ENCODE results near the gene KDM4B.

The KDM4B gene

GRCh38 chr19:5006821-5007220, 37.9 kb downstream of the KDM4B start:
- TF ChIP-seq CTCF (IDR thresholded peaks at IDR 0.05; ENCODE audit: insufficient read depth, missing control alignments), result no peak
- no peak for FAIRE-seq
- no peak for DNase-seq (ENCODE audit: insufficient read length, low spot score)

- TF ChIP-seq CTCF (IDR thresholded peaks at IDR 0.05; ENCODE audit: insufficient read depth, missing control alignments), result no peak
- DNase-seq (ENCODE audit: insufficient read length, low spot score) (no peak), FAIRE-seq (no peak)
Measured at GRCh38 chr19:5011476-5012238, 42.7 kb downstream of the KDM4B start.

GRCh38 chr19:5012688-5013457, 44.0 kb downstream of the KDM4B start:
- no peak for TF ChIP-seq CTCF (IDR thresholded peaks at IDR 0.05; ENCODE audit: insufficient read depth, missing control alignments)
- no peak for FAIRE-seq
- no peak for DNase-seq (ENCODE audit: insufficient read length, low spot score)

GRCh38 chr19:5013761-5014160, 44.8 kb downstream of the KDM4B start:
- FAIRE-seq (no peak), DNase-seq (ENCODE audit: insufficient read length, low spot score) (no peak)
- TF ChIP-seq CTCF (IDR thresholded peaks at IDR 0.05; ENCODE audit: insufficient read depth, missing control alignments), result no peak

GRCh38 chr19:5014941-5015340, 46.0 kb downstream of the KDM4B start:
- no peak for DNase-seq (ENCODE audit: insufficient read length, low spot score)
- FAIRE-seq, result no peak
- no peak for TF ChIP-seq CTCF (IDR thresholded peaks at IDR 0.05; ENCODE audit: insufficient read depth, missing control alignments)

GRCh38 chr19:5016268-5016667, 47.4 kb downstream of the KDM4B start:
- TF ChIP-seq CTCF (IDR thresholded peaks at IDR 0.05; ENCODE audit: insufficient read depth, missing control alignments), result no peak
- DNase-seq (ENCODE audit: insufficient read length, low spot score), result no peak
- no peak for FAIRE-seq

- no peak for TF ChIP-seq CTCF (IDR thresholded peaks at IDR 0.05; ENCODE audit: insufficient read depth, missing control alignments)
- DNase-seq (ENCODE audit: insufficient read length, low spot score) (no peak), FAIRE-seq (no peak)
Measured at GRCh38 chr19:5016781-5017180, 47.9 kb downstream of the KDM4B start.

Data from D721Med (cell line).